Psoas muscle (tissue), 8 donors: ENCODE measurements around the gene RECQL5. TPM values are rescaled to one million over a fixed set of nuclear protein-coding genes. Genes with fewer than 3 reads are reported as not detected.

Source experiments
- ATAC-seq, 4 donors: fragments of 200-7000 bp; cut with Tn5 transposase; one replicate each; pipeline ENCODE4 v1.9.1; 2020; ENCODE audit warnings: moderate library complexity in 3 of 4, mild to moderate bottlenecking in 2 of 4
- DNase-seq, 2 donors: peaks; one replicate each; pipeline ENCODE4 v3.0.0-alpha.2; 2020
- H3K27ac ChIP-seq: fragments of 200-600 bp; one replicate; pipeline ENCODE4 v1.8.0; 2022
- H3K27me3 ChIP-seq, 3 donors: fragments of 200-600 bp in 1 of 3; one replicate each; pipeline versions ENCODE4 v1.6.1 to v1.8.0; 2013 to 2022; ENCODE audit warnings: low read length in 2 of 3, mild to moderate bottlenecking in 2 of 3, moderate library complexity in 1 of 3; ENCODE audit not compliant: insufficient read depth in 3 of 3
- H3K36me3 ChIP-seq, 2 donors: fragments of 200-600 bp in 1 of 2; one replicate each; pipeline versions ENCODE4 v1.6.1 to v1.8.0; 2013 to 2022; ENCODE audit warnings: low read depth in 1 of 2, mild to moderate bottlenecking in 1 of 2, moderate library complexity in 1 of 2; ENCODE audit not compliant: insufficient read depth in 1 of 2
- H3K4me1 ChIP-seq: fragments of 200-600 bp; one replicate; pipeline ENCODE4 v1.8.0; 2022
- H3K4me3 ChIP-seq: fragments of 200-600 bp; one replicate; pipeline ENCODE4 v1.8.0; 2022; ENCODE audit warnings: mild to moderate bottlenecking
- H3K9me3 ChIP-seq: fragments of 200-600 bp; one replicate; pipeline ENCODE4 v1.8.0; 2022
- CTCF ChIP-seq: fragments of 200-600 bp; IDR thresholded peaks from one replicate; pipeline ENCODE4 v1.8.0; 2022; ENCODE audit warnings: antibody characterized with exemption
- WGBS, 3 donors: extraction: QIAGEN DNeasy Blood & Tissue Kit; methylation state at CpG; one replicate each; pipeline versions ENCODE4 v1.1.6 to v1.1.7; 2013; 5-methylcytosine and 5-hydroxymethylcytosine counted together
- intact Hi-C, 2 donors: fragments of 100-400 bp; cut with DNase I; formaldehyde crosslinking; loops; one replicate each; pipeline versions ENCODE4 v1.11.0 to v1.14.2; 2022
- polyA plus RNA-seq, 3 donors: library from polyadenylated mRNA; stranded (reverse); fragments of 200-250 nt; gene quantifications; one replicate each; pipeline ENCODE4 v1.2.3, GENCODE V29; 2013
- total RNA-seq, 4 donors: library from RNA; stranded (reverse); fragmentation: NEBNext Ultra II Directional in 2 of 4; extraction: Animal tissue kit (Norgen Biotek cat#: 25700) in 2 of 4; gene quantifications; one replicate each; pipeline versions ENCODE4 v1.2.1 to v1.2.4, GENCODE V29; 2021 to 2023
- donor health status: healthy with polysubstance abuse.
- donor health status: DM: no; HTN: no; CAD: no; lungs with moderate emphysema.
- donor health status: Bipolar disorder and iron deficiency.
- donor health status: healthy.
- donor health status: DM: yes; HTN: yes; CAD: no.
- donor health status: DM: no; HTN: no; CAD: no.
- donor health status: DM: no; HTN: no; CAD: no.
- donor health status: DM: yes; HTN: yes; CAD: no.

RECQL5 gene
- total and polyA plus RNA-seq, 7 donors: 5.7 to 16.0 (median 8.0) TPM

DNA sequence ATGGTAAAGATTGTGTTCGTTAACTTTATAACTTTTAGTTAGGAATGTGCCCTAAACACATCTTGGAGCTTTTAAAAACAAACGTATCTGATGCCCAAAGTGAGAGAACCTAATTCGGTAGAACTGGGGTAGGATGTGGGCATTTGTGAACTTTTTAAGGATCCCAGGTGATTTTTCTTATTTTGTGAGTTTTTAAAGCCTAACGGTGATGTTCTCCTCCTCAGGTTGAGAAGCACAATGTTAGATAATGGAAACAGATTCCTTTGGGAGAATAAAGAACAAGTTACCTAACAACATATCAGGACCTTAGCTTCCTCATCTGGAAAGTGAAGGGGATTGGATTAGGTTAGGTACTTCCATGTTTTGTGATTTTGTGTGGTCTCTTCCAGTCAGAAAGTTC, 871 bp upstream of the RECQL5 start:
- ATAC-seq (no peak), DNase-seq (no peak)
- peak overlapping the region; percentile 93 for H3K27ac ChIP-seq
- TF ChIP-seq CTCF: no peak
- peaks cover 25% of the 10 kb centered on the region for H3K4me1 ChIP-seq
- H3K36me3 ChIP-seq: peaks cover 6 to 63% of the 10 kb centered on the region in 2 donors
- intact Hi-C loops: no loop called here
- peak overlapping the region; percentile 91 for H3K4me3 ChIP-seq
- WGBS, 3 donors: 3 to 6% (median 6%) methylated on average over 4 of the region's 4 CpGs
- H3K27me3 ChIP-seq: no peaks in the 10 kb centered on the region
- H3K9me3 ChIP-seq: no peaks in the 10 kb centered on the region

- no peaks in the 10 kb centered on the region for H3K9me3 ChIP-seq
- peaks cover 25% of the 10 kb centered on the region for H3K4me1 ChIP-seq
- H3K36me3 ChIP-seq: peaks cover 3 to 63% of the 10 kb centered on the region in 2 donors
- ATAC-seq (no peak), DNase-seq (no peak)
- H3K27ac ChIP-seq: peak overlapping the region; percentile 93
- intact Hi-C loops: no loop called here
- no peaks in the 10 kb centered on the region for H3K27me3 ChIP-seq
- peak overlapping the region; percentile 91 for H3K4me3 ChIP-seq
- no peak for TF ChIP-seq CTCF
- WGBS, 3 donors: 83 to 84% (median 83%) methylated on average over 10 of the region's 10 CpGs
These were observed 973 bp downstream of the RECQL5 start for GRCh38 chr17:75665981-75666380.

GRCh38 chr17:75664099-75664549, 2.8 kb downstream of the RECQL5 start:
- H3K27ac ChIP-seq: no peak overlapping the region
- H3K27me3 ChIP-seq: no peaks in the 10 kb centered on the region
- H3K4me1 ChIP-seq: peaks cover 25% of the 10 kb centered on the region
- ATAC-seq (no peak), DNase-seq (no peak)
- TF ChIP-seq CTCF: no peak
- intact Hi-C loops: no loop called here
- H3K36me3 ChIP-seq: peaks cover 3 to 63% of the 10 kb centered on the region in 2 donors
- WGBS, 3 donors: 73 to 92% (median 89%) methylated on average over 3 of the region's 3 CpGs
- H3K9me3 ChIP-seq: no peaks in the 10 kb centered on the region
- H3K4me3 ChIP-seq: no peak overlapping the region

GRCh38 chr17:75662511-75662910, 4.4 kb downstream of the RECQL5 start:
- Histone ChIP-seq H3K36me3 (peaks cover 3 to 66% of the 10 kb centered on the region in 2 donors), H3K27me3 (no peaks in the 10 kb centered on the region), H3K27ac (no peak overlapping the region), H3K9me3 (no peaks in the 10 kb centered on the region), H3K4me3 (no peak overlapping the region), H3K4me1 (peaks cover 11% of the 10 kb centered on the region)
- 91 to 94% (median 94%) methylated on average over 9 of the region's 9 CpGs for WGBS, 3 donors
- no peak for DNase-seq
- TF ChIP-seq CTCF: no peak
- intact Hi-C loops: no loop called here
- no peak for ATAC-seq

- H3K9me3 ChIP-seq: no peaks in the 10 kb centered on the region
- ATAC-seq: no peak
- intact Hi-C loops: no loop called here
- no peak overlapping the region for H3K4me3 ChIP-seq
- no peaks in the 10 kb centered on the region for H3K27me3 ChIP-seq
- no peak for TF ChIP-seq CTCF
- WGBS, 3 donors: 58 to 82% (median 62%) methylated on average over 4 of the region's 4 CpGs
- no peak for DNase-seq
- peaks cover 11% of the 10 kb centered on the region for H3K4me1 ChIP-seq
- H3K27ac ChIP-seq: no peak overlapping the region
- H3K36me3 ChIP-seq: peaks cover 3 to 73% of the 10 kb centered on the region in 2 donors
These were observed 5.4 kb downstream of the RECQL5 start for GRCh38 chr17:75661531-75661930.
